GM23338 (cell line): ENCODE measurements around the gene HK2. TPM values are rescaled to one million over a fixed set of nuclear protein-coding genes. Genes with fewer than 3 reads are reported as not detected.

Source experiments
- ATAC-seq: fragments of 200-7000 bp; cut with Tn5 transposase; 3 replicates; pipeline ENCODE4 v1.9.1; 2020
- DNase-seq: peaks from one replicate; pipeline ENCODE4 v3.0.0-alpha.2; 2015; ENCODE audit warnings: low spot score
- H2AFZ ChIP-seq: fragments of 200-600 bp; sonication (generic); 2 replicates; pipeline ENCODE4 v1.8.0; 2016; ENCODE audit warnings: antibody characterized with exemption, mild to moderate bottlenecking, moderate library complexity
- H3F3A ChIP-seq: fragments of 200-600 bp; sonication (generic); replicated peaks from 2 replicates; pipeline ENCODE4 v1.8.0; 2017; ENCODE audit warnings: antibody characterized with exemption, mixed run types, low read depth
- H3K27ac ChIP-seq: fragments of 200-600 bp; sonication (generic); 2 replicates; pipeline ENCODE4 v1.6.1; 2016; ENCODE audit warnings: low read depth
- H3K27me3 ChIP-seq: fragments of 200-600 bp; sonication (generic); 2 replicates; pipeline ENCODE4 v1.8.0; 2016; ENCODE audit warnings: mild to moderate bottlenecking, mixed run types, moderate library complexity; ENCODE audit not compliant: insufficient read depth
- H3K36me3 ChIP-seq: fragments of 200-600 bp; sonication (generic); 2 replicates; pipeline ENCODE4 v1.8.0; 2016; ENCODE audit warnings: mild to moderate bottlenecking; ENCODE audit not compliant: insufficient read depth
- H3K4me1 ChIP-seq: fragments of 200-600 bp; sonication (generic); 2 replicates; pipeline ENCODE4 v1.8.0; 2016; ENCODE audit warnings: mild to moderate bottlenecking, moderate library complexity; ENCODE audit not compliant: insufficient read depth
- H3K4me2 ChIP-seq: fragments of 200-600 bp; sonication (generic); 2 replicates; pipeline ENCODE4 v1.7.1; 2017; ENCODE audit warnings: mixed run types
- H3K4me3 ChIP-seq: fragments of 200-600 bp; sonication (generic); 2 replicates; pipeline ENCODE4 v1.6.1; 2016; ENCODE audit warnings: mixed run types
- H3K79me2 ChIP-seq: fragments of 200-600 bp; sonication (generic); replicated peaks from 2 replicates; pipeline ENCODE4 v1.8.0; 2017; ENCODE audit warnings: mild to moderate bottlenecking; ENCODE audit not compliant: insufficient read depth
- H3K9me2 ChIP-seq: fragments of 200-600 bp; sonication (generic); 2 replicates; pipeline ENCODE4 v1.8.0; 2017; ENCODE audit not compliant: insufficient read depth
- H4K20me1 ChIP-seq: fragments of 200-600 bp; sonication (generic); replicated peaks from 2 replicates; pipeline ENCODE4 v1.8.0; 2017; ENCODE audit warnings: mild to moderate bottlenecking; ENCODE audit not compliant: insufficient read depth
- H3K27ac Mint-ChIP-seq: 2 replicates; pipeline ENCODE4 v1.8.0; 2020; ENCODE audit warnings: inconsistent platforms, mild to moderate bottlenecking, moderate library complexity, mixed read lengths
- H3K27me3 Mint-ChIP-seq: 3 replicates; pipeline ENCODE4 v1.8.0; 2022; ENCODE audit warnings: low read depth, mild to moderate bottlenecking, moderate library complexity, mixed read lengths, inconsistent platforms; ENCODE audit not compliant: insufficient read depth, poor library complexity
- H3K36me3 Mint-ChIP-seq: 3 replicates; pipeline ENCODE4 v1.8.0; 2021; ENCODE audit warnings: low read depth, mild to moderate bottlenecking, inconsistent platforms, moderate library complexity, mixed read lengths
- H3K4me1 Mint-ChIP-seq: 3 replicates; pipeline ENCODE4 v1.8.0; 2020; ENCODE audit warnings: mild to moderate bottlenecking, inconsistent platforms, mixed read lengths
- H3K4me3 Mint-ChIP-seq: 3 replicates; pipeline ENCODE4 v1.8.0; 2021; ENCODE audit warnings: moderate library complexity, mild to moderate bottlenecking, inconsistent platforms, mixed read lengths
- H3K9me3 Mint-ChIP-seq: 3 replicates; pipeline ENCODE4 v1.8.0; 2020; ENCODE audit warnings: moderate library complexity, mild to moderate bottlenecking, inconsistent platforms, mixed read lengths
- CREB1 ChIP-seq: fragments of 250-450 bp; sonication (Bioruptor Pico); IDR thresholded peaks from 2 replicates; pipeline ENCODE4 v1.5.0; 2020; ENCODE audit warnings: low read depth, mild to moderate bottlenecking, moderate library complexity
- CTCF ChIP-seq, 2 experiments: fragments of 200-600 bp in 1 of 2; sonication (generic) in 1 of 2; conservative IDR thresholded peaks; 2 replicates each; pipeline versions ENCODE4 v1.5.1 to v1.6.1; 2016 to 2017; ENCODE audit warnings: antibody characterized with exemption in 2 of 2, low read depth in 2 of 2, mild to moderate bottlenecking in 2 of 2, moderate library complexity in 1 of 2
- ETS1 ChIP-seq: IDR thresholded peaks from 2 replicates; pipeline ENCODE4 v1.6.1; 2016; ENCODE audit warnings: antibody characterized with exemption
- EZH2 ChIP-seq: fragments of 200-600 bp; sonication (generic); IDR thresholded peaks from one replicate; pipeline ENCODE4 v1.8.0; 2017; ENCODE audit warnings: antibody characterized with exemption, mild to moderate bottlenecking, low read depth; ENCODE audit not compliant: unreplicated experiment
- EZH2phosphoT487 ChIP-seq: fragments of 200-600 bp; sonication (generic); IDR thresholded peaks from one replicate; pipeline ENCODE4 v1.8.1; 2018; ENCODE audit warnings: antibody characterized with exemption; ENCODE audit not compliant: unreplicated experiment
- JUNB ChIP-seq: IDR thresholded peaks from one replicate; pipeline ENCODE4 v1.6.1; 2016; ENCODE audit warnings: antibody characterized with exemption; ENCODE audit not compliant: unreplicated experiment
- NANOG ChIP-seq: IDR thresholded peaks from 2 replicates; pipeline ENCODE4 v1.6.1; 2016; ENCODE audit warnings: antibody characterized with exemption, borderline replicate concordance
- POLR2AphosphoS5 ChIP-seq: IDR thresholded peaks from 2 replicates; pipeline ENCODE4 v1.6.1; 2016; ENCODE audit warnings: antibody characterized with exemption, low read depth
- STAT1 ChIP-seq: IDR thresholded peaks from one replicate; pipeline ENCODE4 v1.6.1; 2016; ENCODE audit warnings: antibody characterized with exemption; ENCODE audit not compliant: unreplicated experiment
- ZNF114 ChIP-seq: fragments of 250-450 bp; sonication (Bioruptor Pico); IDR thresholded peaks from 2 replicates; pipeline ENCODE4 v1.5.0; 2020; ENCODE audit warnings: mild to moderate bottlenecking, moderate library complexity
- ZNF331 ChIP-seq: fragments of 250-450 bp; sonication (Bioruptor Pico); IDR thresholded peaks from 2 replicates; pipeline ENCODE4 v1.5.0; 2020; ENCODE audit warnings: low read depth, mild to moderate bottlenecking, moderate library complexity
- ZNF462 ChIP-seq: fragments of 250-450 bp; sonication (Bioruptor Pico); IDR thresholded peaks from 2 replicates; pipeline ENCODE4 v1.5.0; 2020; ENCODE audit warnings: mild to moderate bottlenecking, moderate library complexity
- polyA plus RNA-seq: library from polyadenylated mRNA; unstranded; fragments of >200 nt; fragmentation: Nextera tagmentation; extraction: Ambion mirVana; gene quantifications from 2 replicates; pipeline ENCODE4 v1.2.1, GENCODE V29; 2016
- total RNA-seq: library from RNA; depleted of rRNA; stranded (reverse); fragments of >200 nt; shearing (Covaris generic); gene quantifications from 2 replicates; pipeline ENCODE4 v1.2.3, GENCODE V29; 2014

Gene HK2
- total and polyA plus RNA-seq, 2 experiments from 2014 or later: 23.2 to 54.7 TPM

- Mint-ChIP-seq H3K36me3 (peaks cover 6% of the 10 kb centered on the region; the same call in 2 of the 3 replicates), H3K4me1 (peaks cover 2% of the 10 kb centered on the region; the same call in 1 of the 3 replicates), H3K9me3 (no peaks in the 10 kb centered on the region; the same call in 2 of the 3 replicates), H3K27ac (no peak overlapping the region), H3K4me3 (no peak overlapping the region), H3K27me3 (peaks cover 2% of the 10 kb centered on the region)
- DNase-seq (no peak), ATAC-seq (no peak)
- Histone ChIP-seq H3K27ac (no peak overlapping the region), H3K9me2 (0 out of 2 replicates have a peak, but pooled peaks cover 6% of the 10 kb centered on the region), H3K27me3 (no peaks in the 10 kb centered on the region), H3K4me3 (no peak overlapping the region), H3K4me2 (no peak overlapping the region), H3K4me1 (no peaks in the 10 kb centered on the region), H4K20me1 (no peaks in the 10 kb centered on the region; the same call in none of the 2 replicates), H3K36me3 (no peaks in the 10 kb centered on the region), H3K79me2 (no peaks in the 10 kb centered on the region), H3F3A (no peaks in the 10 kb centered on the region), H2AFZ (no peak overlapping the region)
- no peak for TF ChIP-seq NANOG
Observed at GRCh38 chr2:74927621-74928020, 93.7 kb downstream of the HK2 start.

GRCh38 chr2:74930811-74931486 is 97.0 kb downstream of the HK2 start:
- Histone ChIP-seq H3K27me3 (no peaks in the 10 kb centered on the region), H3K4me3 (no peak overlapping the region), H4K20me1 (no peaks in the 10 kb centered on the region; the same call in none of the 2 replicates), H3K79me2 (no peaks in the 10 kb centered on the region), H3K4me2 (no peak overlapping the region), H3F3A (no peaks in the 10 kb centered on the region), H3K9me2 (0 out of 2 replicates have a peak, but pooled peaks cover 6% of the 10 kb centered on the region), H3K4me1 (no peaks in the 10 kb centered on the region), H3K36me3 (no peaks in the 10 kb centered on the region), H2AFZ (no peak overlapping the region), H3K27ac (no peak overlapping the region)
- DNase-seq: no peak
- no peak for ATAC-seq
- no peak overlapping the region for H3K27ac Mint-ChIP-seq
- H3K4me1 Mint-ChIP-seq: no peaks in the 10 kb centered on the region
- H3K27me3 Mint-ChIP-seq: no peaks in the 10 kb centered on the region
- peaks cover 6% of the 10 kb centered on the region; the same call in 2 of the 3 replicates for H3K36me3 Mint-ChIP-seq
- H3K4me3 Mint-ChIP-seq: no peak overlapping the region
- H3K9me3 Mint-ChIP-seq: no peaks in the 10 kb centered on the region; the same call in 2 of the 3 replicates
- TF ChIP-seq ETS1 (no peak), ZNF462 (CRISPR knock-in tag) (no peak), ZNF331 (CRISPR knock-in tag) (no peak), NANOG (no peak), JUNB (no peak), EZH2 (no peak), STAT1 (no peak), CREB1 (no peak), EZH2phosphoT487 (no peak), ZNF114 (no peak), CTCF (conservative IDR thresholded peaks at IDR 0.05; ENCODE audit: low read depth in 2 of 2) (no peak), POLR2AphosphoS5 (no peak)
